T-helper 1 cell treated with Interleukin-12 subunit alpha and Interleukin-12 subunit beta and Interleukin-4 antibody, amounts not matched to agents 30 μg/mL and 1 μg/mL, for 36 hours (primary cell): Measurements from ENCODE around the gene COMMD8.

Experiments used
- H3K27ac Mint-ChIP-seq: one replicate; pipeline ENCODE4 v1.8.0; 2021; ENCODE audit warnings: mild to moderate bottlenecking, mixed read lengths
- H3K27me3 Mint-ChIP-seq: one replicate; pipeline ENCODE4 v1.8.0; 2021; ENCODE audit warnings: low read depth, mixed read lengths
- H3K36me3 Mint-ChIP-seq: one replicate; pipeline ENCODE4 v1.8.0; 2021; ENCODE audit warnings: low read depth, mixed read lengths
- H3K4me1 Mint-ChIP-seq: one replicate; pipeline ENCODE4 v1.8.0; 2021; ENCODE audit warnings: low read depth, mixed read lengths
- H3K4me3 Mint-ChIP-seq: one replicate; pipeline ENCODE4 v1.8.0; 2021; ENCODE audit warnings: mild to moderate bottlenecking, moderate library complexity, mixed read lengths
- H3K9me3 Mint-ChIP-seq: one replicate; pipeline ENCODE4 v1.8.0; 2021; ENCODE audit warnings: mixed read lengths

COMMD8 gene

DNA sequence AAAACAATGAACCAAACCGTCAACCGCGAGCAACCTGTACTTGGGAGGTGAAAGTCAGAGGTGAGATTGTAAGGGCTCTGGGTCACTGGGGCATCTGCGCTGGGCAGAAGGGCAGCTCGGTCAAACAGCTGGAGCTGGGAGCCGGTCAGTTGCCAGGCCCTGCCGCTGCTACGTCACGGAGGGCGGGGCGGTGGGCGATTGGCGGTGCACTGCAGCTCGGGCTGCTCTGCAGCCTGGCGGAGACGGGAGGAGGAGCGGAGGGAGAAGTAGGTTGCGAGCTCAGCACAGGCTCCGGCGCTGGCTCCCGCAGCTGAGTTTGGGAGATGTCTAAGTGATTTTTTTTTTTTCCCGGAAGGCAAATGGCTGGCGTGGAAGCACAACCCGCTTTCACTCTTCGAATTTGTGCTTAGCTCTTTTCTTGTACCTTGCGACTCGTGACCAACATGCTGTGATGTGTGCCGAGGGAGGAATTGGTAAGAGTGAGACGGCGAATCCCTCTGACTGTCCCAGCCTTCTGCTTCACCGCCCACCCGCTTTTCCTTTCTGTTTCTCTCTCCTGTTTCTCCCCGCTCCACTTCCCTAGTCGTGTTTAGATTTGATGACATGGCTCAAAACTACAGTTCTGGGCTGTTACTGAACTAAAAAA lies 21.7 kb upstream of the COMMD8 start, which contains the start of gene ATP10D:
TSS of gene ATP10D (plus strand) at position 229 of the 646 bp plus-strand sequence. CDS start 27,266 bp downstream, outside the sequence.
- no peaks in the 10 kb centered on the region for H3K36me3 Mint-ChIP-seq
- H3K9me3 Mint-ChIP-seq = no peaks in the 10 kb centered on the region
- peaks cover 8% of the 10 kb centered on the region for H3K27me3 Mint-ChIP-seq
- peaks cover 18% of the 10 kb centered on the region for H3K4me1 Mint-ChIP-seq
- peak within 1 kb of the TSS; percentile 84 for H3K27ac Mint-ChIP-seq
- H3K4me3 Mint-ChIP-seq = peak within 1 kb of the TSS; percentile 87

DNA sequence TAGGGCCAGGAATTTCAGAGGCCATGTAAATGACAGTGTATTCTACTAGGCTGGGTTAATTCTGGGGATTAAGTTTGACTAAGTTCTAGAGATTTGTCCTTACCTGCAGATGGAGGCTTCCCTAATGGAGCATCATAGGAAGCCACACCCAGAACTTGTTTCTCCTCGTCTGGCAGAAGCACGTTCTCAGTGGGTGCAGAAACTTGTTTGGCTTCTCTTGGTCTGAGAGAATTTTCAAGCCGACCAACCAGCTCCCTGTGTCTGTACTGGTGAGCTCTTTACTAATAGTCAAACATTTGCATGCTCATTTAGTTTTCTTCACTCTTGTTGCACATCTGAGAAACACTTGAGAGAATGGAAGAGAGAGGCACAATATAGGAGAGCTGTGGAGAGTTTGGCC lies 20.7 kb upstream of the COMMD8 start:
- H3K27ac Mint-ChIP-seq = peak overlapping the region; percentile 84
- peak overlapping the region; percentile 76 for H3K4me3 Mint-ChIP-seq
- H3K36me3 Mint-ChIP-seq = no peaks in the 10 kb centered on the region
- peaks cover 18% of the 10 kb centered on the region for H3K4me1 Mint-ChIP-seq
- peaks cover 12% of the 10 kb centered on the region for H3K27me3 Mint-ChIP-seq
- H3K9me3 Mint-ChIP-seq = no peaks in the 10 kb centered on the region

- Mint-ChIP-seq H3K4me3 (peak overlapping the region; percentile 76), H3K9me3 (no peaks in the 10 kb centered on the region), H3K4me1 (peaks cover 18% of the 10 kb centered on the region), H3K27ac (no peak overlapping the region), H3K36me3 (no peaks in the 10 kb centered on the region), H3K27me3 (peaks cover 12% of the 10 kb centered on the region)
These were observed 20.2 kb upstream of the COMMD8 start for GRCh38 chr4:47483745-47484144.

DNA sequence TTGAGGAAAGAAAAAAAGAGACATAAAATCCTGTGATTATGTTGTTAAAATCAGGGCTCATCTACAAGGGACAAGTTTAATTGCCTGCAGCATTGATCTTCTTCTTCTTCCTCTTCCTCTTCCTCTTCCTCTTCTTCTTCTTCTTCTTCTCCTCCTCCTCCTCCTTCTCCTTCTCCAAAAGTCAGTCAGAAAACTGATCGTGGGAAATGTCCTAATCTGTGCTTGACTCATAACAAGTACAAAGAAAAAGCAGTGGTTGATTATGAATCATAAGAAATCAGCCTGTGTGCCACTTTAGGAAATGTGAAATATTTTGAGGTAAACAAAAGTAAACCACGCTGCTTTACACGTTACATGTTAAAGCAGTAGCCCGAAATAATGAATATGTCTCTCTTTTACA lies 18.8 kb upstream of the COMMD8 start:
- peaks cover 12% of the 10 kb centered on the region for H3K27me3 Mint-ChIP-seq
- no peak overlapping the region for H3K27ac Mint-ChIP-seq
- no peak overlapping the region for H3K4me3 Mint-ChIP-seq
- H3K36me3 Mint-ChIP-seq = no peaks in the 10 kb centered on the region
- no peaks in the 10 kb centered on the region for H3K9me3 Mint-ChIP-seq
- H3K4me1 Mint-ChIP-seq = peaks cover 18% of the 10 kb centered on the region

- H3K36me3 Mint-ChIP-seq = no peaks in the 10 kb centered on the region
These were observed 15.3 kb upstream of the COMMD8 start for GRCh38 chr4:47478804-47479203.

DNA sequence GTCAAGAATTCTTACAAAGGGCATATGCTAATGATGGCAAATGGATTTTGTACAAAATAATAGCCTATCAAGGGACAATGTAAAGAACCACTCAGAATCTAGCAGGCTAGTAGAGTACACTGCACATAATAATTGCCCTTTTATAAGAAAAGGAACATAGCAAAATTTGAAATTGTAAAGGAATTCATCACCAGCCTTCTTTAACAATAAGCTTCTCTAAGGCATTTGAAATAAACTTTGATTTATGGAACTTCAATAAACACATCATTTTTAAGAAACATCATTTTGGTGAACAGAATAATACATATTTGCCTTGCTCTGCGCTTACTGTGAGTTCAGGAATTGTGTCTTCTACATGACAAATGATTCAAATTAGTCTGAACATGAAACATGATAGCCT lies 11.9 kb upstream of the COMMD8 start:
- H3K36me3 Mint-ChIP-seq = no peaks in the 10 kb centered on the region
- H3K27ac Mint-ChIP-seq = no peak overlapping the region
- H3K27me3 Mint-ChIP-seq = peaks cover 19% of the 10 kb centered on the region
- no peaks in the 10 kb centered on the region for H3K4me1 Mint-ChIP-seq
- no peak overlapping the region for H3K4me3 Mint-ChIP-seq
- no peaks in the 10 kb centered on the region for H3K9me3 Mint-ChIP-seq

More at GRCh38 chr4:47478804-47479203, 15.3 kb upstream of the COMMD8 start:
- Mint-ChIP-seq H3K27me3 (peaks cover 12% of the 10 kb centered on the region), H3K4me3 (no peak overlapping the region), H3K9me3 (no peaks in the 10 kb centered on the region), H3K27ac (no peak overlapping the region), H3K4me1 (peaks cover 1% of the 10 kb centered on the region)

GRCh38 chr4:47474799-47475198 lies 11.3 kb upstream of the COMMD8 start:
- H3K27ac Mint-ChIP-seq = no peak overlapping the region
- peaks cover 15% of the 10 kb centered on the region for H3K27me3 Mint-ChIP-seq
- H3K4me3 Mint-ChIP-seq = no peak overlapping the region
- H3K4me1 Mint-ChIP-seq = no peaks in the 10 kb centered on the region
- H3K9me3 Mint-ChIP-seq = no peaks in the 10 kb centered on the region
- no peaks in the 10 kb centered on the region for H3K36me3 Mint-ChIP-seq

GRCh38 chr4:47473141-47473750 lies 9.7 kb upstream of the COMMD8 start:
- H3K36me3 Mint-ChIP-seq = no peaks in the 10 kb centered on the region
- H3K4me1 Mint-ChIP-seq = no peaks in the 10 kb centered on the region
- H3K27me3 Mint-ChIP-seq = peaks cover 14% of the 10 kb centered on the region
- H3K9me3 Mint-ChIP-seq = no peaks in the 10 kb centered on the region
- H3K4me3 Mint-ChIP-seq = no peak overlapping the region
- H3K27ac Mint-ChIP-seq = no peak overlapping the region

GRCh38 chr4:47471591-47471990 lies 8.1 kb upstream of the COMMD8 start:
- Mint-ChIP-seq H3K27me3 (peaks cover 14% of the 10 kb centered on the region), H3K9me3 (no peaks in the 10 kb centered on the region), H3K36me3 (no peaks in the 10 kb centered on the region), H3K4me1 (no peaks in the 10 kb centered on the region), H3K4me3 (no peak overlapping the region), H3K27ac (no peak overlapping the region)

- peaks cover 14% of the 10 kb centered on the region for H3K27me3 Mint-ChIP-seq
- no peaks in the 10 kb centered on the region for H3K9me3 Mint-ChIP-seq
- no peak overlapping the region for H3K4me3 Mint-ChIP-seq
- no peaks in the 10 kb centered on the region for H3K36me3 Mint-ChIP-seq
- H3K4me1 Mint-ChIP-seq = no peaks in the 10 kb centered on the region
- H3K27ac Mint-ChIP-seq = no peak overlapping the region
These were observed 7.6 kb upstream of the COMMD8 start for GRCh38 chr4:47471064-47471463.

- peaks cover 14% of the 10 kb centered on the region for H3K27me3 Mint-ChIP-seq
- H3K4me1 Mint-ChIP-seq = no peaks in the 10 kb centered on the region
- H3K9me3 Mint-ChIP-seq = no peaks in the 10 kb centered on the region
- H3K4me3 Mint-ChIP-seq = no peak overlapping the region
- H3K27ac Mint-ChIP-seq = no peak overlapping the region
- H3K36me3 Mint-ChIP-seq = no peaks in the 10 kb centered on the region
These were observed 6.4 kb upstream of the COMMD8 start for GRCh38 chr4:47469951-47470350.

GRCh38 chr4:47468706-47469365 lies 5.3 kb upstream of the COMMD8 start:
- Mint-ChIP-seq H3K4me3 (no peak overlapping the region), H3K36me3 (no peaks in the 10 kb centered on the region), H3K27me3 (peaks cover 14% of the 10 kb centered on the region), H3K9me3 (no peaks in the 10 kb centered on the region), H3K4me1 (peaks cover 1% of the 10 kb centered on the region), H3K27ac (no peak overlapping the region)

DNA sequence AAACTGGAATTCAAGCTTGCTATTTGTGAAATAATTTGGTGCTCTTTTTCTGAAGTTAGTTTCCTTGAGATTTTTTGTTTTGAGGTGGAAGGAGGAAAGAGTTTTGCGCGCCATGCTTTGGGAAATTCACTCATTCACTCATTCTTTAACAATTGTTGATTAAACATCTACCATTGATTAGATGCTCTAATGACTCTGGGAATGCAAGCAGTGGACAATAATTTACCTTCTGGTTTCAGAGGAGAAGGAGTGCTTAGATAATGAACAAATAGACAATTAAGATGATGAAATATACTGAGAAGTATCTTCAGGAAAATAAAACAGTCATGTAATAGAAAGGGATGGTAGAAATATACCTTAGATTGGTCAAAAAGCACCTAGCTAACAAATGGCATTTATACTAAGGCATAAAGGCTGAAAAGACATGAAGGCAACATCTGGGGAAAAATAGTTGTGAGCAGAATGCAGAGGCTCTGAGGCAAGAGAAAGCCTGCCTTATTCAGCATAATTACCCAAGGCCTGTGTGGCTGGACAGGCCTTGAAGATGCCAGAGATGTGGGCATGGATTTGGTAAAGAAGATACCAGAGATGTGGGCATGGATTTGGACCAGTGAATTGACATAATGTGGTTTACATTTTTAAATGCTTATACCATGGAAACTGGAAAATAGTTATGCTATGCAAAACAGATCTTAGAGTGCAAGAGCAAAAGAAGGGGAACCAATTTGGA lies 2.7 kb upstream of the COMMD8 start:
- Mint-ChIP-seq H3K4me1 (peaks cover 16% of the 10 kb centered on the region), H3K27me3 (no peaks in the 10 kb centered on the region), H3K9me3 (no peaks in the 10 kb centered on the region), H3K4me3 (no peak overlapping the region), H3K36me3 (peaks cover 7% of the 10 kb centered on the region), H3K27ac (no peak overlapping the region)

GRCh38 chr4:47465004-47465403 lies 1.5 kb upstream of the COMMD8 start:
- H3K36me3 Mint-ChIP-seq = peaks cover 7% of the 10 kb centered on the region
- peaks cover 16% of the 10 kb centered on the region for H3K4me1 Mint-ChIP-seq
- H3K27ac Mint-ChIP-seq = no peak overlapping the region
- no peaks in the 10 kb centered on the region for H3K27me3 Mint-ChIP-seq
- H3K9me3 Mint-ChIP-seq = no peaks in the 10 kb centered on the region
- H3K4me3 Mint-ChIP-seq = no peak overlapping the region
